ENCODE results near the gene AFF1. TPM values are rescaled to one million over a fixed set of nuclear protein-coding genes. Genes with fewer than 3 reads are reported as not detected.

AFF1 gene
- total RNA-seq, 1 experiment from 2014 or later, result 52.8 TPM

DNA sequence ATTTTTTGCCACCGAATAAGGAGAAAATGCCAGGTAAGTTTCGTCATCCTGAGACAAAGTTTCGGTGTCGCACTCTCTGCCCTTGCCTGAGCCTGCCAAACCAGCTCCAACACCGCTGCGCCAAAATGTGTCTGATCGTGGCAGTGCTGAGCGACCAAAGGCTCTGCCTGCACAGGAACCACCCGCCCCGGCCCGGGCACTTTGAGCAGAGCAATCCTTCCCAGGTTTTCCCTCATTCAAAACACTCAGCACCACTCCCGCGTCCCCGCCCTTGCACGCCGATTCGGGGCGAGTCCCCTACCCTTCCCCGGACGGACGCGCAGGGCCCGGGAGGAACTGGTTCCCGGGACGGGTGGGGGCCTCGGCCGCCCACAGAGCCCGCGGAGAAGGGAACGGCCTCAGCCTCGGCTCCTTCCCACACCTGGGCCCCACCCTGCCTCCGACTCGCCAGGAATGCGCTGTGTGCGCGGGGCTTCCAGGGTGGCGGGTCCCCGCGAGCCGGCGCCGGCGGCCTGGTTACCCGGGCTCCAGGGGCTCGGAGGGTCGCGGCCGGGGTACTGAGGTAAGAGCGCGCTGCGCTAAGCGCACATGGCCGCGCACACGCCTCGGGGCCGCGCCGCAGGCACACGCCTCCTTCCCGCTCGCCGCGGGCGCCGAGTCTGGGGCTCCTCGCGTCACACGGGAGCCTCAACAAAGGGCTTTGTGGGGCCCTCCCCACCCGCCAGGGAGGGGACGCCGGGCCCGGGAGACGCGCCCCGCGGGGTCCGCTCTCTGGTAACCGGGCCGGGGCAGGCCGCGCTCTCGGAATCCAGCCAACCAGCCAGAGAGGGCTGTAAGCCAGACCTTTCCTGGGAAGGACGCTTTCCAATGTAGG lies 42.8 kb upstream of the AFF1 start, which contains the start of gene C4orf36:
Gene C4orf36 (minus strand): TSS at position 661 of the 874 bp plus-strand sequence. CDS start 902 bp downstream, outside the sequence.
- no peaks in the 10 kb centered on the region for H3K79me2 ChIP-seq (ENCODE audit: low read depth)
- BruUV-seq (replicated peaks), result no TSS peak
- peaks cover 6% of the 10 kb centered on the region; the same call in 1 of the 2 replicates for H3F3A ChIP-seq (ENCODE audit: insufficient read depth, low read depth)
- peak within 1 kb of the TSS; percentile 95 for H3K27ac ChIP-seq
- no peaks in the 10 kb centered on the region for H3K36me3 ChIP-seq (ENCODE audit: low read depth)
- TF ChIP-seq, protein P1, sequence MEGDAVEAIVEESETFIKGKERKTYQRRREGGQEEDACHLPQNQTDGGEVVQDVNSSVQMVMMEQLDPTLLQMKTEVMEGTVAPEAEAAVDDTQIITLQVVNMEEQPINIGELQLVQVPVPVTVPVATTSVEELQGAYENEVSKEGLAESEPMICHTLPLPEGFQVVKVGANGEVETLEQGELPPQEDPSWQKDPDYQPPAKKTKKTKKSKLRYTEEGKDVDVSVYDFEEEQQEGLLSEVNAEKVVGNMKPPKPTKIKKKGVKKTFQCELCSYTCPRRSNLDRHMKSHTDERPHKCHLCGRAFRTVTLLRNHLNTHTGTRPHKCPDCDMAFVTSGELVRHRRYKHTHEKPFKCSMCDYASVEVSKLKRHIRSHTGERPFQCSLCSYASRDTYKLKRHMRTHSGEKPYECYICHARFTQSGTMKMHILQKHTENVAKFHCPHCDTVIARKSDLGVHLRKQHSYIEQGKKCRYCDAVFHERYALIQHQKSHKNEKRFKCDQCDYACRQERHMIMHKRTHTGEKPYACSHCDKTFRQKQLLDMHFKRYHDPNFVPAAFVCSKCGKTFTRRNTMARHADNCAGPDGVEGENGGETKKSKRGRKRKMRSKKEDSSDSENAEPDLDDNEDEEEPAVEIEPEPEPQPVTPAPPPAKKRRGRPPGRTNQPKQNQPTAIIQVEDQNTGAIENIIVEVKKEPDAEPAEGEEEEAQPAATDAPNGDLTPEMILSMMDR (conservative IDR thresholded peaks at IDR 0.05), result no peak
- TF ChIP-seq EZH2 (IDR thresholded peaks at IDR 0.05; ENCODE audit: low read depth), result no peak
- H3K27me3 ChIP-seq (ENCODE audit: insufficient read depth, low read depth), result no peaks in the 10 kb centered on the region
- ChIA-PET CTCF (no interaction called here), POLR2A (ENCODE audit: unreplicated experiment) (interaction anchor here (0.6 to 1.0 kb wide), 5 partner anchors 197 to 439 kb away, joined by 3 to 5 read pairs (median 3); no protein-coding TSS in a partner anchor)
- intact Hi-C loops (cut with micrococcal nuclease; ENCODE audit: unreplicated experiment), result loop anchor here (1.0 to 5.0 kb wide), 3 partner anchors 35 to 438 kb away; no protein-coding TSS in a partner anchor
- H3K4me2 ChIP-seq, result peak within 1 kb of the TSS; percentile 92
- H3K9me2 ChIP-seq (ENCODE audit: insufficient read depth), result no peaks in the 10 kb centered on the region
- peaks cover 8% of the 10 kb centered on the region for H3K4me1 ChIP-seq (replicated peaks; ENCODE audit: insufficient read depth)
- H2AFZ ChIP-seq, result peak within 1 kb of the TSS; percentile 92
- peak; percentile 77 to 80 for DNase-seq
- H3K4me3 ChIP-seq, result peak within 1 kb of the TSS; percentile 71
- no peaks in the 10 kb centered on the region for H3K9me3 ChIP-seq (ENCODE audit: insufficient read depth, low read depth)
- no peaks in the 10 kb centered on the region for H4K20me1 ChIP-seq (ENCODE audit: insufficient read depth)

DNA sequence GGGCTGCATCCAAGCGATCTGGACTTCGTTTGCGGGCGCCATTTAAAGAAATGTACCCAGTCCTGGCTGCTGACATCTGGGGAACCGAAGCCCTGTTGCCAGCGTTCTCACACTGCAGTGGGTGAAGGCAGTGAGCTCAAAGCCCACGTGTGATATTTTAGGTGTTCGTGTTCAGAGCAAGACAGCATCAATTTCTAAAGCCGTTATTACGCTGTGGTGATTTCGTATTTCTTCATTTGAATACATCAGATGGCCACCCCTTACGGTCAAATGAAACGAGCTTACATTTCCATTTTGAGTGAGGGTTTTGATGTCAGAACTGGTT lies 42.2 kb upstream of the AFF1 start:
- peak overlapping the region; percentile 92 for H3K4me2 ChIP-seq
- no peaks in the 10 kb centered on the region for H4K20me1 ChIP-seq (ENCODE audit: insufficient read depth)
- DNase-seq, result no peak
- no TSS peak for BruUV-seq (replicated peaks)
- peaks cover 6% of the 10 kb centered on the region; the same call in 1 of the 2 replicates for H3F3A ChIP-seq (ENCODE audit: insufficient read depth, low read depth)
- H3K79me2 ChIP-seq (ENCODE audit: low read depth), result no peaks in the 10 kb centered on the region
- H2AFZ ChIP-seq, result peak overlapping the region; percentile 92
- H3K9me3 ChIP-seq (ENCODE audit: insufficient read depth, low read depth), result no peaks in the 10 kb centered on the region
- no peaks in the 10 kb centered on the region for H3K9me2 ChIP-seq (ENCODE audit: insufficient read depth)
- H3K27ac ChIP-seq, result peak overlapping the region; percentile 95
- peaks cover 8% of the 10 kb centered on the region for H3K4me1 ChIP-seq (replicated peaks; ENCODE audit: insufficient read depth)
- peak overlapping the region; percentile 71 for H3K4me3 ChIP-seq
- intact Hi-C loops (cut with micrococcal nuclease; ENCODE audit: unreplicated experiment), result loop anchor here (5.0 kb wide), 1 partner anchor 35 kb away; no protein-coding TSS in a partner anchor
- H3K36me3 ChIP-seq (ENCODE audit: low read depth), result no peaks in the 10 kb centered on the region
- ChIA-PET POLR2A (ENCODE audit: unreplicated experiment) (interaction anchor here (0.6 kb wide), 2 partner anchors 30 to 378 kb away, joined by 4 to 10 read pairs; no protein-coding TSS in a partner anchor), CTCF (no interaction called here)
- no peaks in the 10 kb centered on the region for H3K27me3 ChIP-seq (ENCODE audit: insufficient read depth, low read depth)
- TF ChIP-seq, protein P1 (conservative IDR thresholded peaks at IDR 0.05), result no peak
- no peak for TF ChIP-seq EZH2 (IDR thresholded peaks at IDR 0.05; ENCODE audit: low read depth)

DNA sequence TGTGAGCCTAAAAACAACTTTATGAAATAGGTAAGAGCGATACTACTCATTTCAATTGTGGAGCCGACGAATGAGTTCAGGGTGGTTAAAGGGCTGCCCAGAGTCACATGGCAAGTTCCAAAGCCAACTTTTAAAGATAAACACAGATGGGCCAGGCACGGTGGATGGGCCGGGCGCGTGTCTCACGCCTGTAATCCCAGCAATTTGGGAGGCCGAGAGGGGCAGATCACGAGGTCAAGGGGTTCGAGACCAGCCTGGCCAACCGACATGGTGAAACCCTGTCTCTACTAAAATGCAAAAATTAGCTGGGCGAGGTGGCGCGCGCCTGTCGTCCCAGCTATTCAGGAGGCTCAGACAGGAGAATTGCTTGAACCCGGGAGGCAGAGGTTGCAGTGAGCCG lies 41.7 kb upstream of the AFF1 start:
- no peak overlapping the region for H2AFZ ChIP-seq
- no peaks in the 10 kb centered on the region for H3K27me3 ChIP-seq (ENCODE audit: insufficient read depth, low read depth)
- TF ChIP-seq, protein P1 (conservative IDR thresholded peaks at IDR 0.05), result no peak
- no peak for TF ChIP-seq EZH2 (IDR thresholded peaks at IDR 0.05; ENCODE audit: low read depth)
- intact Hi-C loops (cut with micrococcal nuclease; ENCODE audit: unreplicated experiment), result loop anchor here (5.0 kb wide), 1 partner anchor 36 kb away; no protein-coding TSS in a partner anchor
- no peaks in the 10 kb centered on the region for H3K9me2 ChIP-seq (ENCODE audit: insufficient read depth)
- no peak for DNase-seq
- CTCF ChIA-PET, result interaction anchor here (0.7 kb wide), 1 partner anchor 357 kb away, joined by 5 read pairs; no protein-coding TSS in a partner anchor
- H3K4me2 ChIP-seq, result no peak overlapping the region
- no peaks in the 10 kb centered on the region for H3K79me2 ChIP-seq (ENCODE audit: low read depth)
- no peaks in the 10 kb centered on the region for H4K20me1 ChIP-seq (ENCODE audit: insufficient read depth)
- peaks cover 8% of the 10 kb centered on the region for H3K4me1 ChIP-seq (replicated peaks; ENCODE audit: insufficient read depth)
- H3K9me3 ChIP-seq (ENCODE audit: insufficient read depth, low read depth), result no peaks in the 10 kb centered on the region
- H3K4me3 ChIP-seq, result no peak overlapping the region; the same call in 1 of the 2 replicates
- BruUV-seq (replicated peaks), result no TSS peak
- no peak overlapping the region for H3K27ac ChIP-seq
- H3F3A ChIP-seq (ENCODE audit: insufficient read depth, low read depth), result peaks cover 6% of the 10 kb centered on the region; the same call in 1 of the 2 replicates
- H3K36me3 ChIP-seq (ENCODE audit: low read depth), result no peaks in the 10 kb centered on the region
- POLR2A ChIA-PET (ENCODE audit: unreplicated experiment), result interaction anchor here (0.6 kb wide), 2 partner anchors 30 to 379 kb away, joined by 4 to 10 read pairs; no protein-coding TSS in a partner anchor
